ENCODE measurements around the gene KNCN.

DNA sequence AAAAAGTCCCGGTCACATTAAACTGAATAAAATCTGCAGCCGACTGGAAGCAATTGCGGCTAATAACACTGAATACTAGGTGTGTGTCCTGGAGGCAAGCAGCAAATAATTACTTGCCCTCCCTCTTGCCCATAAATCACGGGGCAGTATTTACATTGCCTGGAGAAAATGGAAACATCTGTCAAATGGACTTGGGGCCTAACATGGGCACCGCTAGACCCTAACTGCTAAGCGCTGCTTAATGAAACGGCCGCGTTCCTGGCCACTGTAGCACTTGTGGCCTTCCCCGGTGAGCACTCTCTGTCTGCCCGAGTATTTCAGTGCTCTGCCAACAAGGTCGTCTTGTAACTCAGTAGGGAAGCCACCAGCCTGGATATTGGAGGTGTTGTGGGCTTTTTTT lies 23.9 kb upstream of the KNCN start:
- TF ChIP-seq CTCF (IDR thresholded peaks at IDR 0.05; ENCODE audit: low read length) (no peak), EZH2 (optimal IDR thresholded peaks at IDR 0.05; ENCODE audit: low read depth, low read length) (no peak)
